SK-N-SH (cell line): ENCODE results near the gene KCNJ4.

Experiments used
- JUND ChIP-seq: IDR thresholded peaks from 2 replicates; pipeline ENCODE4 v1.4.0; 2012
- MXI1 ChIP-seq: IDR thresholded peaks from 2 replicates; pipeline ENCODE4 v1.6.1; 2012; ENCODE audit warnings: mild to moderate bottlenecking, low read depth, low read length, improper control_type of control experiment
- TCF12 ChIP-seq: IDR thresholded peaks from 2 replicates; pipeline ENCODE4 v1.4.0; 2012
- YY1 ChIP-seq: IDR thresholded peaks from 2 replicates; pipeline ENCODE4 v1.4.0; 2012; ENCODE audit warnings: low read depth, mild to moderate bottlenecking
- TF ChIP-seq, protein P1 (sequence below): fragments of 200-600 bp; sonication (generic); IDR thresholded peaks from 2 replicates; pipeline ENCODE4 v1.6.1; 2017; ENCODE audit warnings: antibody characterized with exemption, mild to moderate bottlenecking, moderate library complexity

DNA sequence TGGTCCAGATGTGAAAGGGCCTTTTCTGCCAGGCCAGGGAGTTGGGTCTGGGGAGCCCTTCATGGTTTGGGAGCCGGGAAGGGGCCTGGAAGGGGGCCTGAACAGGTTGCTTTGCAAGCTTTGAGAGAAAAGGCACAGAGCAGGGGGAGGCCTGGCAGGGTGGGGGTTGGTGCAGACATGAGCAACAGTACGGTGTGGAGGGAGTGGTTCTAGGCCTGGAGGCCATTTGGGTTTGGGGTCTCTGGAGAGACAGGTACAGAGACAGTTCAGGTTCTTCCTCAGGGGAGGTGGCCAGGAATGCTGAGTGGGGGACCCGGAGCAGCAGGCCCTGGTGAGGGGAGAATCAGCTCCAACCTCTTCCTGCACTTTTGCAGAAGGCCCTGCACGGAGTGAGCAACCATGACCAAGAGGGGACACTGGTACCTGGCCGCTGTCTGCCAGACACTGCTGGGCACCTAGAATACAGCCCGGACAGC, 14.3 kb upstream of the KCNJ4 start:
- TF ChIP-seq, protein P1, sequence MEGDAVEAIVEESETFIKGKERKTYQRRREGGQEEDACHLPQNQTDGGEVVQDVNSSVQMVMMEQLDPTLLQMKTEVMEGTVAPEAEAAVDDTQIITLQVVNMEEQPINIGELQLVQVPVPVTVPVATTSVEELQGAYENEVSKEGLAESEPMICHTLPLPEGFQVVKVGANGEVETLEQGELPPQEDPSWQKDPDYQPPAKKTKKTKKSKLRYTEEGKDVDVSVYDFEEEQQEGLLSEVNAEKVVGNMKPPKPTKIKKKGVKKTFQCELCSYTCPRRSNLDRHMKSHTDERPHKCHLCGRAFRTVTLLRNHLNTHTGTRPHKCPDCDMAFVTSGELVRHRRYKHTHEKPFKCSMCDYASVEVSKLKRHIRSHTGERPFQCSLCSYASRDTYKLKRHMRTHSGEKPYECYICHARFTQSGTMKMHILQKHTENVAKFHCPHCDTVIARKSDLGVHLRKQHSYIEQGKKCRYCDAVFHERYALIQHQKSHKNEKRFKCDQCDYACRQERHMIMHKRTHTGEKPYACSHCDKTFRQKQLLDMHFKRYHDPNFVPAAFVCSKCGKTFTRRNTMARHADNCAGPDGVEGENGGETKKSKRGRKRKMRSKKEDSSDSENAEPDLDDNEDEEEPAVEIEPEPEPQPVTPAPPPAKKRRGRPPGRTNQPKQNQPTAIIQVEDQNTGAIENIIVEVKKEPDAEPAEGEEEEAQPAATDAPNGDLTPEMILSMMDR, result no peak
- TF ChIP-seq MXI1 (no peak), JUND (no peak), YY1 (no peak), TCF12 (no peak)
